Measurements from ENCODE around the gene CHSY3. TPM values are rescaled to one million over a fixed set of nuclear protein-coding genes. Genes with fewer than 3 reads are reported as not detected.

The CHSY3 gene
- total and polyA plus RNA-seq, 7 experiments from 2014 or later: not detected

- Histone ChIP-seq H3K4me3 (ENCODE audit: low read length) (no peak overlapping the region), H3K4me1 (ENCODE audit: control insufficient read depth in 2 of 2, insufficient read depth in 2 of 2, low read length in 2 of 2) (no peaks in the 10 kb centered on the region), H3K27me3 (ENCODE audit: control insufficient read depth in 2 of 2, insufficient read depth in 2 of 2, low read length in 2 of 2) (no peaks in the 10 kb centered on the region), H3K27ac (ENCODE audit: low read depth, low read length) (no peak overlapping the region), H3K36me3 (ENCODE audit: control insufficient read depth in 2 of 3, insufficient read depth in 3 of 3, low read length in 3 of 3) (no peaks in the 10 kb centered on the region), H3K9me3 (ENCODE audit: control insufficient read depth in 2 of 3, low read length in 3 of 3) (no peaks in the 10 kb centered on the region)
- ChIA-PET POLR2A (no interaction called here), CTCF (no interaction called here)
- Mint-ChIP-seq H3K27me3 (peaks cover 0 to 23% (median 15%) of the 10 kb centered on the region in 5 donors), H3K4me3 (no peak overlapping the region), H3K27ac (no peak overlapping the region), H3K9me3 (peaks cover 0 to 2% (median 0%) of the 10 kb centered on the region in 11 donors), H3K36me3 (no peaks in the 10 kb centered on the region), H3K4me1 (peaks cover 0 to 2% (median 0%) of the 10 kb centered on the region in 7 donors)
- no peak for ATAC-seq
- intact Hi-C loops (cut with micrococcal nuclease): no loop called here
- DNase-seq: no peak
Observed at GRCh38 chr5:130135506-130135905, 231.2 kb downstream of the CHSY3 start.

GRCh38 chr5:130136300-130136699 lies 232.0 kb downstream of the CHSY3 start:
- CTCF ChIA-PET: no interaction called here
- intact Hi-C loops (cut with micrococcal nuclease): no loop called here

GRCh38 chr5:130137681-130138080 lies 233.4 kb downstream of the CHSY3 start:
- no peak overlapping the region for H3K4me3 Mint-ChIP-seq
- H3K27ac ChIP-seq (ENCODE audit: low read depth, low read length): no peak overlapping the region
- intact Hi-C loops (cut with micrococcal nuclease): no loop called here
- H3K36me3 Mint-ChIP-seq: no peaks in the 10 kb centered on the region
- H3K9me3 ChIP-seq (ENCODE audit: control insufficient read depth in 2 of 3, low read length in 3 of 3): no peaks in the 10 kb centered on the region
- H3K4me1 ChIP-seq (ENCODE audit: control insufficient read depth in 2 of 2, insufficient read depth in 2 of 2, low read length in 2 of 2): no peaks in the 10 kb centered on the region
- no peak overlapping the region for H3K27ac Mint-ChIP-seq
- no peak overlapping the region for H3K4me3 ChIP-seq (ENCODE audit: low read length)
- DNase-seq (no peak), ATAC-seq (no peak)
- H3K27me3 ChIP-seq (ENCODE audit: control insufficient read depth in 2 of 2, insufficient read depth in 2 of 2, low read length in 2 of 2): no peaks in the 10 kb centered on the region
- ChIA-PET POLR2A (no interaction called here), CTCF (no interaction called here)
- peaks cover 0 to 2% (median 0%) of the 10 kb centered on the region in 7 donors for H3K4me1 Mint-ChIP-seq
- no peaks in the 10 kb centered on the region for H3K36me3 ChIP-seq (ENCODE audit: control insufficient read depth in 2 of 3, insufficient read depth in 3 of 3, low read length in 3 of 3)
- peaks cover 0 to 15% (median 6%) of the 10 kb centered on the region in 5 donors for H3K27me3 Mint-ChIP-seq
- peaks cover 0 to 4% (median 0%) of the 10 kb centered on the region in 11 donors for H3K9me3 Mint-ChIP-seq

More at GRCh38 chr5:130136300-130136699, 232.0 kb downstream of the CHSY3 start:
- no peak overlapping the region for H3K27ac ChIP-seq (ENCODE audit: low read depth, low read length)
- H3K9me3 Mint-ChIP-seq: peaks cover 0 to 2% (median 0%) of the 10 kb centered on the region in 11 donors
- H3K27ac Mint-ChIP-seq: no peak overlapping the region
- H3K27me3 ChIP-seq (ENCODE audit: control insufficient read depth in 2 of 2, insufficient read depth in 2 of 2, low read length in 2 of 2): no peaks in the 10 kb centered on the region
- no peaks in the 10 kb centered on the region for H3K9me3 ChIP-seq (ENCODE audit: control insufficient read depth in 2 of 3, low read length in 3 of 3)
- no peak overlapping the region for H3K4me3 Mint-ChIP-seq
- no peak overlapping the region for H3K4me3 ChIP-seq (ENCODE audit: low read length)
- POLR2A ChIA-PET: no interaction called here
- H3K4me1 Mint-ChIP-seq: peaks cover 0 to 2% (median 0%) of the 10 kb centered on the region in 7 donors
- H3K36me3 Mint-ChIP-seq: no peaks in the 10 kb centered on the region
- H3K4me1 ChIP-seq (ENCODE audit: control insufficient read depth in 2 of 2, insufficient read depth in 2 of 2, low read length in 2 of 2): no peaks in the 10 kb centered on the region
- H3K36me3 ChIP-seq (ENCODE audit: control insufficient read depth in 2 of 3, insufficient read depth in 3 of 3, low read length in 3 of 3): no peaks in the 10 kb centered on the region
- peaks cover 0 to 18% (median 9%) of the 10 kb centered on the region in 5 donors for H3K27me3 Mint-ChIP-seq
- DNase-seq: no peak
- ATAC-seq: no peak

GRCh38 chr5:130138406-130139045 lies 234.3 kb downstream of the CHSY3 start:
- H3K27ac Mint-ChIP-seq: no peak overlapping the region
- peaks cover 0 to 2% (median 0%) of the 10 kb centered on the region in 7 donors for H3K4me1 Mint-ChIP-seq
- Histone ChIP-seq H3K27me3 (ENCODE audit: control insufficient read depth in 2 of 2, insufficient read depth in 2 of 2, low read length in 2 of 2) (no peaks in the 10 kb centered on the region), H3K27ac (ENCODE audit: low read depth, low read length) (no peak overlapping the region), H3K36me3 (ENCODE audit: control insufficient read depth in 2 of 3, insufficient read depth in 3 of 3, low read length in 3 of 3) (no peaks in the 10 kb centered on the region), H3K9me3 (ENCODE audit: control insufficient read depth in 2 of 3, low read length in 3 of 3) (no peaks in the 10 kb centered on the region), H3K4me3 (ENCODE audit: low read length) (no peak overlapping the region), H3K4me1 (ENCODE audit: control insufficient read depth in 2 of 2, insufficient read depth in 2 of 2, low read length in 2 of 2) (no peaks in the 10 kb centered on the region)
- peaks cover 0 to 15% (median 4%) of the 10 kb centered on the region in 5 donors for H3K27me3 Mint-ChIP-seq
- ATAC-seq: no peak
- H3K36me3 Mint-ChIP-seq: no peaks in the 10 kb centered on the region
- intact Hi-C loops (cut with micrococcal nuclease): no loop called here
- ChIA-PET CTCF (no interaction called here), POLR2A (no interaction called here)
- no peak overlapping the region for H3K4me3 Mint-ChIP-seq
- H3K9me3 Mint-ChIP-seq: peaks cover 0 to 4% (median 0%) of the 10 kb centered on the region in 11 donors
- no peak for DNase-seq

GRCh38 chr5:130141659-130142320 lies 237.5 kb downstream of the CHSY3 start:
- no peaks in the 10 kb centered on the region for H3K9me3 ChIP-seq (ENCODE audit: control insufficient read depth in 2 of 3, low read length in 3 of 3)
- peaks cover 0 to 22% (median 3%) of the 10 kb centered on the region in 5 donors for H3K27me3 Mint-ChIP-seq
- no peak overlapping the region for H3K27ac ChIP-seq (ENCODE audit: low read depth, low read length)
- ChIA-PET CTCF (interaction anchor here (0.6 kb wide), 1 partner anchor 12 kb away, joined by 3 read pairs; no protein-coding TSS in a partner anchor), POLR2A (no interaction called here)
- H3K4me1 Mint-ChIP-seq: peaks cover 0 to 2% (median 0%) of the 10 kb centered on the region in 7 donors
- peaks cover 0 to 12% (median 0%) of the 10 kb centered on the region in 11 donors for H3K9me3 Mint-ChIP-seq
- no peaks in the 10 kb centered on the region for H3K4me1 ChIP-seq (ENCODE audit: control insufficient read depth in 2 of 2, insufficient read depth in 2 of 2, low read length in 2 of 2)
- no peak for DNase-seq
- H3K4me3 ChIP-seq (ENCODE audit: low read length): no peak overlapping the region
- H3K36me3 ChIP-seq (ENCODE audit: control insufficient read depth in 2 of 3, insufficient read depth in 3 of 3, low read length in 3 of 3): no peaks in the 10 kb centered on the region
- no peak overlapping the region for H3K4me3 Mint-ChIP-seq
- no peak overlapping the region for H3K27ac Mint-ChIP-seq
- H3K27me3 ChIP-seq (ENCODE audit: control insufficient read depth in 2 of 2, insufficient read depth in 2 of 2, low read length in 2 of 2): no peaks in the 10 kb centered on the region
- no peaks in the 10 kb centered on the region for H3K36me3 Mint-ChIP-seq
- ATAC-seq: no peak
- intact Hi-C loops (cut with micrococcal nuclease): no loop called here

- Histone ChIP-seq H3K27ac (ENCODE audit: low read depth, low read length) (no peak overlapping the region), H3K4me1 (ENCODE audit: control insufficient read depth in 2 of 2, insufficient read depth in 2 of 2, low read length in 2 of 2) (no peaks in the 10 kb centered on the region), H3K4me3 (ENCODE audit: low read length) (no peak overlapping the region), H3K9me3 (ENCODE audit: control insufficient read depth in 2 of 3, low read length in 3 of 3) (no peaks in the 10 kb centered on the region), H3K36me3 (ENCODE audit: control insufficient read depth in 2 of 3, insufficient read depth in 3 of 3, low read length in 3 of 3) (no peaks in the 10 kb centered on the region), H3K27me3 (ENCODE audit: control insufficient read depth in 2 of 2, insufficient read depth in 2 of 2, low read length in 2 of 2) (no peaks in the 10 kb centered on the region)
- intact Hi-C loops (cut with micrococcal nuclease): no loop called here
- no peak overlapping the region for H3K27ac Mint-ChIP-seq
- ATAC-seq (no peak), DNase-seq (no peak)
- H3K27me3 Mint-ChIP-seq: peaks cover 0 to 10% (median 5%) of the 10 kb centered on the region in 5 donors
- POLR2A ChIA-PET: no interaction called here
- no peak overlapping the region for H3K4me3 Mint-ChIP-seq
- no peaks in the 10 kb centered on the region for H3K36me3 Mint-ChIP-seq
- H3K4me1 Mint-ChIP-seq: no peaks in the 10 kb centered on the region
- CTCF ChIA-PET: no interaction called here
- peaks cover 0 to 4% (median 0%) of the 10 kb centered on the region in 11 donors for H3K9me3 Mint-ChIP-seq
Observed at GRCh38 chr5:130151239-130151638, 247.0 kb downstream of the CHSY3 start.

Measured in naive thymus-derived CD4-positive, alpha-beta T cell (primary cell).